Muscle layer of colon (tissue), 2 donors: ENCODE measurements around the gene ST6GALNAC6.

Source experiments
- H3K27ac ChIP-seq: one replicate; pipeline ENCODE4 v1.7.0; 2013; ENCODE audit warnings: low read depth, mild to moderate bottlenecking, low read length, moderate library complexity
- H3K27me3 ChIP-seq, 2 donors: one replicate each; pipeline ENCODE4 v1.7.0; 2013; ENCODE audit warnings: low read length in 2 of 2, mild to moderate bottlenecking in 2 of 2; ENCODE audit not compliant: insufficient read depth in 2 of 2, control insufficient read depth in 1 of 2
- H3K36me3 ChIP-seq: one replicate; pipeline ENCODE4 v1.7.0; 2013; ENCODE audit warnings: mild to moderate bottlenecking, low read length; ENCODE audit not compliant: insufficient read depth
- H3K4me1 ChIP-seq: one replicate; pipeline ENCODE4 v1.7.0; 2013; ENCODE audit warnings: mild to moderate bottlenecking, low read length; ENCODE audit not compliant: insufficient read depth
- H3K4me3 ChIP-seq, 2 donors: one replicate each; pipeline ENCODE4 v1.7.0; 2013; ENCODE audit warnings: low read length in 2 of 2, low read depth in 1 of 2, mild to moderate bottlenecking in 1 of 2, moderate library complexity in 1 of 2
- H3K9ac ChIP-seq: one replicate; pipeline ENCODE4 v1.7.0; 2013; ENCODE audit warnings: low read length
- H3K9me3 ChIP-seq: one replicate; pipeline ENCODE4 v1.7.0; 2013; ENCODE audit warnings: mild to moderate bottlenecking, low read length
- donor health status: abdominal sarcoma.
- donor health status: Adenocarcinoma of cecum.

ST6GALNAC6 gene

GRCh38 chr9:127930231-127931091 is 31.1 kb upstream of the ST6GALNAC6 start, which contains the start of gene PIP5KL1:
TSS of gene PIP5KL1 (minus strand) at chr9:127930777. CDS start at chr9:127930752, 25 bp downstream.
- Histone ChIP-seq H3K9ac (no peak within 1 kb of the TSS), H3K27ac (no peak within 1 kb of the TSS), H3K9me3 (no peaks in the 10 kb centered on the region), H3K4me3 (peak within 1 kb of the TSS; percentile 21 to 43), H3K27me3 (peaks cover 23 to 54% of the 10 kb centered on the region in 2 donors), H3K4me1 (peaks cover 16% of the 10 kb centered on the region), H3K36me3 (no peaks in the 10 kb centered on the region)

GRCh38 chr9:127929625-127929979 is 30.2 kb upstream of the ST6GALNAC6 start:
- no peak overlapping the region for H3K9ac ChIP-seq
- peaks cover 16% of the 10 kb centered on the region for H3K4me1 ChIP-seq
- H3K9me3 ChIP-seq: no peaks in the 10 kb centered on the region
- H3K27ac ChIP-seq: no peak overlapping the region
- no peak overlapping the region for H3K4me3 ChIP-seq
- H3K27me3 ChIP-seq: peaks cover 23 to 63% of the 10 kb centered on the region in 2 donors
- H3K36me3 ChIP-seq: no peaks in the 10 kb centered on the region

- Histone ChIP-seq H3K36me3 (no peaks in the 10 kb centered on the region), H3K9ac (no peak overlapping the region), H3K27ac (no peak overlapping the region), H3K4me3 (no peak overlapping the region), H3K9me3 (no peaks in the 10 kb centered on the region), H3K27me3 (peaks cover 23 to 63% of the 10 kb centered on the region in 2 donors), H3K4me1 (peaks cover 16% of the 10 kb centered on the region)
These were observed 29.5 kb upstream of the ST6GALNAC6 start for GRCh38 chr9:127928676-127929624.

GRCh38 chr9:127927988-127928675 is 28.7 kb upstream of the ST6GALNAC6 start:
- H3K4me1 ChIP-seq: peaks cover 16% of the 10 kb centered on the region
- H3K9ac ChIP-seq: no peak overlapping the region
- H3K9me3 ChIP-seq: no peaks in the 10 kb centered on the region
- no peak overlapping the region for H3K4me3 ChIP-seq
- H3K27me3 ChIP-seq: peaks cover 23 to 63% of the 10 kb centered on the region in 2 donors
- no peak overlapping the region for H3K27ac ChIP-seq
- no peaks in the 10 kb centered on the region for H3K36me3 ChIP-seq

- no peak overlapping the region for H3K27ac ChIP-seq
- no peaks in the 10 kb centered on the region for H3K36me3 ChIP-seq
- H3K9me3 ChIP-seq: no peaks in the 10 kb centered on the region
- H3K4me3 ChIP-seq: no peak overlapping the region
- peaks cover 16% of the 10 kb centered on the region for H3K4me1 ChIP-seq
- H3K9ac ChIP-seq: no peak overlapping the region
- peaks cover 23 to 63% of the 10 kb centered on the region in 2 donors for H3K27me3 ChIP-seq
These were observed 28.0 kb upstream of the ST6GALNAC6 start for GRCh38 chr9:127927201-127927987.

GRCh38 chr9:127926906-127927200 is 27.4 kb upstream of the ST6GALNAC6 start:
- peaks cover 23 to 65% of the 10 kb centered on the region in 2 donors for H3K27me3 ChIP-seq
- H3K27ac ChIP-seq: no peak overlapping the region
- H3K9me3 ChIP-seq: no peaks in the 10 kb centered on the region
- peaks cover 16% of the 10 kb centered on the region for H3K4me1 ChIP-seq
- no peak overlapping the region for H3K9ac ChIP-seq
- no peak overlapping the region for H3K4me3 ChIP-seq
- H3K36me3 ChIP-seq: no peaks in the 10 kb centered on the region

GRCh38 chr9:127925959-127926905 is 26.8 kb upstream of the ST6GALNAC6 start:
- Histone ChIP-seq H3K9ac (no peak overlapping the region), H3K27me3 (peaks cover 23 to 64% of the 10 kb centered on the region in 2 donors), H3K27ac (no peak overlapping the region), H3K9me3 (no peaks in the 10 kb centered on the region), H3K4me3 (no peak overlapping the region), H3K4me1 (peaks cover 11% of the 10 kb centered on the region), H3K36me3 (no peaks in the 10 kb centered on the region)

- Histone ChIP-seq H3K4me1 (no peaks in the 10 kb centered on the region), H3K9me3 (no peaks in the 10 kb centered on the region), H3K27ac (no peak overlapping the region), H3K9ac (no peak overlapping the region), H3K4me3 (no peak overlapping the region), H3K36me3 (no peaks in the 10 kb centered on the region), H3K27me3 (peaks cover 23 to 50% of the 10 kb centered on the region in 2 donors)
These were observed 25.5 kb upstream of the ST6GALNAC6 start for GRCh38 chr9:127924736-127925444.

- H3K27me3 ChIP-seq: peaks cover 21 to 40% of the 10 kb centered on the region in 2 donors
- no peaks in the 10 kb centered on the region for H3K4me1 ChIP-seq
- no peak overlapping the region for H3K27ac ChIP-seq
These were observed 24.4 kb upstream of the ST6GALNAC6 start for GRCh38 chr9:127923771-127924170.

More at GRCh38 chr9:127923771-127924170, 24.4 kb upstream of the ST6GALNAC6 start:
- no peak overlapping the region for H3K4me3 ChIP-seq
- H3K36me3 ChIP-seq: no peaks in the 10 kb centered on the region
- no peaks in the 10 kb centered on the region for H3K9me3 ChIP-seq
- no peak overlapping the region for H3K9ac ChIP-seq
